Activated CD4-positive, CD25-positive, alpha-beta regulatory T cell treated with anti-CD3 and anti-CD28 coated beads, Interleukin-2, amount 50 U/mL, for 72 hours (primary cell): Measurements from ENCODE around the gene GRAPL.
"Not testable (repeated sequence)": the region's sequence is repeated elsewhere in the genome, so short reads cannot be mapped to it uniquely, and the experiment has no call there.

Source experiments
- DNase-seq: peaks from one replicate; pipeline ENCODE4 v3.0.0; 2021

GRAPL gene

GRCh38 chr17:19189781-19190405, 62.5 kb downstream of the GRAPL start:
- DNase-seq = not testable (repeated sequence)

GRCh38 chr17:19196382-19197204, 69.2 kb downstream of the GRAPL start:
- peak; percentile 59 for DNase-seq

- DNase-seq = not testable (repeated sequence)
Measured at GRCh38 chr17:19202448-19202847, 75.1 kb downstream of the GRAPL start.

- not testable (repeated sequence) for DNase-seq
Measured at GRCh38 chr17:19203429-19203828, 76.0 kb downstream of the GRAPL start.
